ENCODE measurements around the gene DHDH. TPM values are rescaled to one million over a fixed set of nuclear protein-coding genes. Genes with fewer than 3 reads are reported as not detected.
"Not testable (repeated sequence)": the region's sequence is repeated elsewhere in the genome, so short reads cannot be mapped to it uniquely, and the experiment has no call there.

DHDH gene
- total RNA-seq (1 to 10 TPM in 1 of 2 donors, under 1 TPM in 1; 0.59 to 1.4 TPM), polyA plus RNA-seq (ENCODE audit: insufficient read length in 2 of 2) (1 to 10 TPM; 2.7 to 4.6 TPM)
- long read RNA-seq, donor 1, partial matches to known transcripts, result 0 of 1 reads
- long read RNA-seq, donor 1, other reads (novel, unspliced or antisense), result 0 of 1 reads
- long read RNA-seq, donor 2, result 0 reads
- long read RNA-seq, donor 3, result 0 reads
- long read RNA-seq, donor 4, partial matches to known transcripts, result 0 of 1 reads
- long read RNA-seq, donor 4, other reads (novel, unspliced or antisense), result 0 of 1 reads

DNA sequence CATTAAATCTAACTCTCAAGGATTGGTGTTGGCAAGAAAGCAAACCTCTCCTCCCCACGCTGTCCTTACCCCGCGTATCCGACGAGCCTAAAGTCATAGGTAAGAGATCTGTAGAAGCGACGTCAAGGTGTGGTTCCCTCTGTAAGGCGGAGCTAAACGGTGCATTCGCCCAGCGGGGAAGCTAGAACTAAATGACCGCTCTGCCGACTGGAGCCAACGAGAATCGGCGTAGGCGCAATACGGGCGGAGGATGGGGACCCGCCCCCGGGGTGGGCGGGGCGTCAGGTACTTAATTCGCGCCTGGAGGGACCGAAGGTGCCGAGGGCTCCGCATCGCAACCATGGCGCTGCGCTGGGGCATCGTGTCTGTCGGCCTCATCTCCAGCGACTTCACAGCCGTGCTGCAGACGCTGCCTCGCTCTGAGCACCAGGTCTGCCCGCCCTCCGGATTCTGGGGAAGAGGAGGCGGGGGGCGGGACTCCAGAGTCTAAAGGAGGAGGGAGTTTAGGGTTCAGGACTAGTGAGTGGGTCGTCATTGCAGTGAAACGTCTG lies at the start of gene DHDH:
DHDH (plus strand) TSS at position 318 of the 551 bp plus-strand sequence; CDS start at position 341, 23 bp downstream.
- H3K4me3 ChIP-seq (ENCODE audit: low read depth, low read length), result peak within 1 kb of the TSS; percentile 54
- no peaks in the 10 kb centered on the region for H3K36me3 ChIP-seq (ENCODE audit: control insufficient read depth, insufficient read depth, low read length)
- H3K27me3 ChIP-seq (ENCODE audit: control insufficient read depth, insufficient read depth, low read length), result peaks cover 5% of the 10 kb centered on the region
- peaks cover 5% of the 10 kb centered on the region for H3K4me1 ChIP-seq (ENCODE audit: control insufficient read depth, insufficient read depth, low read length)
- no peak within 1 kb of the TSS for H3K27ac ChIP-seq (ENCODE audit: low read depth, low read length)
- WGBS (ENCODE audit: insufficient coverage), result under 1% methylated on average over 35 of the region's 43 CpGs
- peak; percentile 28 to 93 (median 44) for DNase-seq (ENCODE audit: low read depth in 4 of 6, low spot score in 6 of 6)
- no peaks in the 10 kb centered on the region for H3K9me3 ChIP-seq (ENCODE audit: control insufficient read depth, insufficient read depth, low read length)

DNA sequence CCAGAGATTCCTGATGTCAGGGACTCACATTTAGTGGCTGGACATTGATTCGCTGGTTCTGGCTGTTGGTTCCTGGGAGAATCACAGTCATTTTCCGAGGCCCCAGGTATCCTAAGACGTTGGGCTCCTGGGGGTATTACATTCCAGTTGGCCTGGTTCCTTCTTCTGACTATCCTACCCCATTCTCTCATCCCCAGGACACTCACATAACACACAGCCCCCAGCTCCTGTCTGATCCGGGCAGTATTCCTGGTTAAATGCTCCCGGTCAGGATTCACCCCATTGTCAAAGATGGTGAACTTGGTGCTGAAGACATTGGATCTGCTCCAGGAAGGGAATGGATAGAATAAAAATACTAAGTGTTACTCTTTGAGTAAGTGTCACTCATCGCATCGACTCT lies 49.8 kb upstream of the DHDH start:
- no peak overlapping the region for H3K4me3 ChIP-seq (ENCODE audit: low read depth, low read length)
- WGBS (ENCODE audit: insufficient coverage), result 86% methylated on average over 5 of the region's 7 CpGs
- no peaks in the 10 kb centered on the region for H3K27me3 ChIP-seq (ENCODE audit: control insufficient read depth, insufficient read depth, low read length)
- H3K4me1 ChIP-seq (ENCODE audit: control insufficient read depth, insufficient read depth, low read length), result no peaks in the 10 kb centered on the region
- no peak overlapping the region for H3K27ac ChIP-seq (ENCODE audit: low read depth, low read length)
- DNase-seq (ENCODE audit: low read depth in 4 of 6, low spot score in 6 of 6), result no peak
- no peaks in the 10 kb centered on the region for H3K9me3 ChIP-seq (ENCODE audit: control insufficient read depth, insufficient read depth, low read length)
- H3K36me3 ChIP-seq (ENCODE audit: control insufficient read depth, insufficient read depth, low read length), result peaks cover 5% of the 10 kb centered on the region

DNA sequence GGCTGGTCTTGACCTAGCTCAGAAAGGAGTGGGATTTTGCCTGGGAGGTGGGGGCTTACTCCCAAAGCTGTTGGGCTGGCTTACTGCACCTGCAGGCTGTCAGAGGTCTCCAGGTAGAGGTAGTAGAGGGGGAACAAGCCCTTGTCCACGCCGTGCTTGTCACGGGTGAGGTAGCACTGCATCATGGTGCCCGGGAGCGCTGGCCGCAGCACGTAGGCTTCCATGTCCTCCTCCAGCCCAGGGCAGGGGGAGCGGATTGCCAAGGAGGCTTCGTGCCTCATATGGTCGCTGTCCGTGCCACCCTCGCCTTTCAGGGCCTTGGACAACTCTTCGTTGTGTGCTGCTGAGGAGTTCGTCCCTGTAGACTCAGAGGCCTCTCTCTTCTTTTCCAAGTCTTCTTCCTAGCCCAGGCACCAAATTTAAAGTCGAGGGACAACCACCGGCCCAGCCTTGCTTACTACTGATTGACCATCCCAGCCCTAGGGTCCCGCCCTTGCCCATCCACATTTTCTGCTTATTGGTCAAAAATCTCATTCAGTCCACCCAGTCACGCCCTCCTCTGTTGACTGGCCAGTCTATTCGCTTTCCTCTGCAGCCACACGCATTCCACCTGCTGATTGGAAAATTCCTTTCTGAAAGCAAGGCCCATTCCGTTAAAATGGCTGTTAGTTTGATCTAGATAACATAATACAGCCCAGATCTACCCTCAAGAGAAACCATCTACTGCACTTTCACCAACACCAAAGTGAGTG lies 45.5 kb upstream of the DHDH start:
- no peak for DNase-seq (ENCODE audit: low read depth in 4 of 6, low spot score in 6 of 6)
- WGBS (ENCODE audit: insufficient coverage), result 89% methylated on average over 21 of the region's 21 CpGs
- H3K9me3 ChIP-seq (ENCODE audit: control insufficient read depth, insufficient read depth, low read length), result no peaks in the 10 kb centered on the region
- H3K36me3 ChIP-seq (ENCODE audit: control insufficient read depth, insufficient read depth, low read length), result no peaks in the 10 kb centered on the region
- no peaks in the 10 kb centered on the region for H3K4me1 ChIP-seq (ENCODE audit: control insufficient read depth, insufficient read depth, low read length)
- H3K4me3 ChIP-seq (ENCODE audit: low read depth, low read length), result no peak overlapping the region
- H3K27ac ChIP-seq (ENCODE audit: low read depth, low read length), result no peak overlapping the region
- H3K27me3 ChIP-seq (ENCODE audit: control insufficient read depth, insufficient read depth, low read length), result no peaks in the 10 kb centered on the region

DNA sequence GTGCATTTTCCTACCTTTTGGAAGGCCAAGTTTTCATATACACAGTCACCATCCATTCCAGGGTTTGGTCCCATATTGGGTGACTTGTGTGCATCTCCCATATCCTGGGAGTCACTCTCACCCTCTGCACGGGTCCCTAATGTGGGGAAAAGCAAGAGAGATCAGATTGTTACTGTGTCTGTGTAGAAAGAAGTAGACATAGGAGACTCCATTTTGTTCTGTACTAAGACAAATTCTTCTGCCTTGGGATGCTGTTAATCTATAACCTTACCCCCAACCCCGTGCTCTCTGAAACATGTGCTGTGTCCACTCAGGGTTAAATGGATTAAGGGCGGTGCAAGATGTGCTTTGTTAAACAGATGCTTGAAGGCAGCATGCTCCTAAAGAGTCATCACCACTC lies 44.0 kb upstream of the DHDH start:
- H3K36me3 ChIP-seq (ENCODE audit: control insufficient read depth, insufficient read depth, low read length); H3K4me3 ChIP-seq (ENCODE audit: low read depth, low read length); H3K27ac ChIP-seq (ENCODE audit: low read depth, low read length); H3K9me3 ChIP-seq (ENCODE audit: control insufficient read depth, insufficient read depth, low read length); H3K4me1 ChIP-seq (ENCODE audit: control insufficient read depth, insufficient read depth, low read length); DNase-seq (ENCODE audit: low read depth in 4 of 6, low spot score in 6 of 6); H3K27me3 ChIP-seq (ENCODE audit: control insufficient read depth, insufficient read depth, low read length): not testable (repeated sequence)
- whole genome bisulfite sequencing (ENCODE audit: insufficient coverage), result no CpG with 5 or more reads among the region's 3 CpGs

DNA sequence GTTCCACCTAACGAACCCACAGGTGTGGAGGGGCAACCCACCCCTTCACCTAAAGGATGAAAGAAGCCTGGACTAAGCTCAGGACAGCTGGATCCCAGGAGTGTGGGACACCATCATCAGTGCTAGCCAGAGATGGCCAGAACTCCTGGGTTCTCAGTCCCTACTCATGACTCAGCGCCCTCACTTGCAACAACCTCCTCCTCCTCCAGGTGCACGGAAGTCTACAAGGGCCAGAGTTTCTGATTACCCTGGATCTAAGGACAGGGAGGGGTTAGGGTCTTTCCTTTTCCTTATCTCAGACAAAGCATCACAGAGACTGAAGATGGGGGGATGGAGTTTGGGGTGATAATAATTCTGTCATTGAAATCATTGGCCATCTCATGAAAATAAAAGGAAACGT lies 42.9 kb upstream of the DHDH start:
- H3K4me1 ChIP-seq (ENCODE audit: control insufficient read depth, insufficient read depth, low read length), result peaks cover 2% of the 10 kb centered on the region
- peaks cover 5% of the 10 kb centered on the region for H3K27me3 ChIP-seq (ENCODE audit: control insufficient read depth, insufficient read depth, low read length)
- no peak overlapping the region for H3K27ac ChIP-seq (ENCODE audit: low read depth, low read length)
- WGBS (ENCODE audit: insufficient coverage), result 89% methylated on average over 1 of the region's 4 CpGs
- H3K9me3 ChIP-seq (ENCODE audit: control insufficient read depth, insufficient read depth, low read length), result no peaks in the 10 kb centered on the region
- H3K4me3 ChIP-seq (ENCODE audit: low read depth, low read length), result no peak overlapping the region
- DNase-seq (ENCODE audit: low read depth in 4 of 6, low spot score in 6 of 6), result no peak
- no peaks in the 10 kb centered on the region for H3K36me3 ChIP-seq (ENCODE audit: control insufficient read depth, insufficient read depth, low read length)

DNA sequence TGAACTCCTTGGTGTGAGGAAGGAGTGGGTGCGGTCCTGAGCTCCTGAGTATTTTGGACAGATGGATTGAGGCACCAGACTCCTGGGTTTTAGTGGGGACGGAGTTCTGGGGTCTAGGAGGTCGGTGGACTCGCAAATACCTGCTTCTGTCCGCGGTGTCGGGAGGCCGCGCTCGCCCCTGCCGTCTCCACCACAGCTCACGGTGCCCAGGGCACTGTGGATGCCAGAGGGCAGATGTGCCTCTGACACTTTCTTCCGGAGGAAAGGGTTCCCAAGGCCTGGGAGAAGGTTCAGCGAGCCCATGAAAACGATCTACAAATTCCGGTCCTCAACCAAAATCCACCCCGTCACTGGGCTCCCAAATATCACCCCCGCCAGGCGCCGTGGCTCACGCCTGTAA lies 38.3 kb upstream of the DHDH start:
- no peak for DNase-seq (ENCODE audit: low read depth in 4 of 6, low spot score in 6 of 6)
- H3K27me3 ChIP-seq (ENCODE audit: control insufficient read depth, insufficient read depth, low read length), result peaks cover 7% of the 10 kb centered on the region
- H3K27ac ChIP-seq (ENCODE audit: low read depth, low read length), result no peak overlapping the region
- H3K9me3 ChIP-seq (ENCODE audit: control insufficient read depth, insufficient read depth, low read length), result no peaks in the 10 kb centered on the region
- H3K36me3 ChIP-seq (ENCODE audit: control insufficient read depth, insufficient read depth, low read length), result no peaks in the 10 kb centered on the region
- peaks cover 20% of the 10 kb centered on the region for H3K4me1 ChIP-seq (ENCODE audit: control insufficient read depth, insufficient read depth, low read length)
- WGBS (ENCODE audit: insufficient coverage), result 64% methylated on average over 17 of the region's 21 CpGs
- no peak overlapping the region for H3K4me3 ChIP-seq (ENCODE audit: low read depth, low read length)

DNA sequence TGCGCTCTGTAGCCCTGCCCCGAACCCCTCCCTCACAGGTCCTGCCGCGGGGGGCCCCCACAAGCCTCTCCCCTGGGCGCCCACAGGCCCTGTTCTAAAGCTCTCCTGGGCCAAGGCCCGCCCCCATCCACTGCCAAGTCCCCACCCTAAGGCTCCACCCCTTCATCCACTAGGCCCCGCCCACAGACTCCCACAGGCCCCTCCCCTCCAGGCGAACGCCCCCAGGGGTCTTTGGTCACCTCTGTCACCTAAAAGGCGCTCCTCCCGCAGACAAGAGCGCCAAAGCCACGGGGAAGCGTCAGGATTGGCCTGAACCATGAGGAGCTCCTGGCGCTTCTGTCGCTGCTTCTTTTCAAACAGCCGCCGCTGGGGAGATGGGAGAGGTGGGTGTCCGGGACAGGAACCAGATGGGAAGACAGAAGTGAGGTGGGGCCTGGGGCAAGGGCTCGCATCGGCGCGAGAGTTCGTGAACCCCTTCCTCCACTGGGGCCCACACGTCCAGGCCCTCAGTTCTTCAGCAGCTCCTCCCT lies 37.2 kb upstream of the DHDH start:
- Histone ChIP-seq H3K9me3 (ENCODE audit: control insufficient read depth, insufficient read depth, low read length) (no peaks in the 10 kb centered on the region), H3K27ac (ENCODE audit: low read depth, low read length) (no peak overlapping the region), H3K36me3 (ENCODE audit: control insufficient read depth, insufficient read depth, low read length) (no peaks in the 10 kb centered on the region), H3K4me1 (ENCODE audit: control insufficient read depth, insufficient read depth, low read length) (peaks cover 28% of the 10 kb centered on the region), H3K4me3 (ENCODE audit: low read depth, low read length) (peak overlapping the region; percentile 37), H3K27me3 (ENCODE audit: control insufficient read depth, insufficient read depth, low read length) (peaks cover 7% of the 10 kb centered on the region)
- DNase-seq (ENCODE audit: low read depth in 4 of 6, low spot score in 6 of 6), result peak in 2 of 6 donors; percentile 64 to 74
- 7% methylated on average over 17 of the region's 25 CpGs for WGBS (ENCODE audit: insufficient coverage)

DNA sequence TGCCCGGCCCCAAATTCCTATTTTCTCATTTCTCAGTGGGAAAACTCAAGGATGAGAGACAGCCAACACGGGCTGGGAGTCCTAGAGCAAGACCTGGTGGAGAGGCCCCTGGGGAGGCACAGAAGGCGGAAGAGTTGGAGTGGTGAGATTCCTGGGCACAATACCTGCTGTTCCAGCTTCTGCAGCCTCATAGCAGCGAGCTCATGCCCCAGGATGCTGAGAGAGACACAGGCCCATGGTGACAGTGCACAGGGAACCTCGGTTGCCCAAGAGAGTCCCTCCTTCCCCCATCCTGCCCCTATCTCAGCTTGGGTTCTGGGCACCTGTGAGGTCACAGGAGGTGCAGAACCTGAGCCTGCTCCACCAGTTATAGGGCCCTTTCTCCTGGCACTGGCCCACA lies 36.3 kb upstream of the DHDH start:
- H3K27ac ChIP-seq (ENCODE audit: low read depth, low read length), result no peak overlapping the region
- peaks cover 35% of the 10 kb centered on the region for H3K4me1 ChIP-seq (ENCODE audit: control insufficient read depth, insufficient read depth, low read length)
- H3K27me3 ChIP-seq (ENCODE audit: control insufficient read depth, insufficient read depth, low read length), result peaks cover 7% of the 10 kb centered on the region
- H3K4me3 ChIP-seq (ENCODE audit: low read depth, low read length), result no peak overlapping the region
- H3K9me3 ChIP-seq (ENCODE audit: control insufficient read depth, insufficient read depth, low read length), result no peaks in the 10 kb centered on the region
- peaks cover 4% of the 10 kb centered on the region for H3K36me3 ChIP-seq (ENCODE audit: control insufficient read depth, insufficient read depth, low read length)
- no peak for DNase-seq (ENCODE audit: low read depth in 4 of 6, low spot score in 6 of 6)
- WGBS (ENCODE audit: insufficient coverage), result 78% methylated on average over 4 of the region's 5 CpGs

DNA sequence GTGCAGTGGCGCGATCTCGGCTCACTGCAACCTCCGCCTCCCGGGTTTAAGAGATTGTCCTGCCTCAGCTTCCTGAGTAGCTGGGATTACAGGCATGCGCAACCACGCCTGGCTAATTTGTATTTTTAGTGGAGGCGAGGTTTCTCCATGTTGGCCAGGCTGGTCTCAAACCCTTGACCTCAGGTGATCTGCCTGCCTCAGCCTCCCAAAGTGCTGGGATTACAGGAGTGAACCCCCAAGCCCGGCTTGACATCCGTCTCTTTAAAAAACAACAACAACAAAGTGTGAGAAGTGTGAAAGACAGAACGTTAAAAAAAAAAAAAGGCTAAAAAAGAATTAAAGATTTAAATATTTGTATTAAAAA lies 34.1 kb upstream of the DHDH start:
- peaks cover 17% of the 10 kb centered on the region for H3K36me3 ChIP-seq (ENCODE audit: control insufficient read depth, insufficient read depth, low read length)
- 94% methylated on average over 8 of the region's 11 CpGs for WGBS (ENCODE audit: insufficient coverage)
- not testable (repeated sequence) for DNase-seq (ENCODE audit: low read depth in 4 of 6, low spot score in 6 of 6); H3K9me3 ChIP-seq (ENCODE audit: control insufficient read depth, insufficient read depth, low read length); H3K27me3 ChIP-seq (ENCODE audit: control insufficient read depth, insufficient read depth, low read length)
- H3K27ac ChIP-seq (ENCODE audit: low read depth, low read length), result peak overlapping the region; percentile 96
- H3K4me1 ChIP-seq (ENCODE audit: control insufficient read depth, insufficient read depth, low read length), result peaks cover 35% of the 10 kb centered on the region
- peak overlapping the region; percentile 99 for H3K4me3 ChIP-seq (ENCODE audit: low read depth, low read length)
